HG03066 (cell line): Measurements from ENCODE around the gene ART3.

Experiments used
- ATAC-seq: cut with Tn5 transposase; IDR thresholded peaks from one replicate; pipeline ENCODE4 v1.9.1; 2021; ENCODE audit warnings: low read depth; ENCODE audit not compliant: unreplicated experiment

Gene ART3

DNA sequence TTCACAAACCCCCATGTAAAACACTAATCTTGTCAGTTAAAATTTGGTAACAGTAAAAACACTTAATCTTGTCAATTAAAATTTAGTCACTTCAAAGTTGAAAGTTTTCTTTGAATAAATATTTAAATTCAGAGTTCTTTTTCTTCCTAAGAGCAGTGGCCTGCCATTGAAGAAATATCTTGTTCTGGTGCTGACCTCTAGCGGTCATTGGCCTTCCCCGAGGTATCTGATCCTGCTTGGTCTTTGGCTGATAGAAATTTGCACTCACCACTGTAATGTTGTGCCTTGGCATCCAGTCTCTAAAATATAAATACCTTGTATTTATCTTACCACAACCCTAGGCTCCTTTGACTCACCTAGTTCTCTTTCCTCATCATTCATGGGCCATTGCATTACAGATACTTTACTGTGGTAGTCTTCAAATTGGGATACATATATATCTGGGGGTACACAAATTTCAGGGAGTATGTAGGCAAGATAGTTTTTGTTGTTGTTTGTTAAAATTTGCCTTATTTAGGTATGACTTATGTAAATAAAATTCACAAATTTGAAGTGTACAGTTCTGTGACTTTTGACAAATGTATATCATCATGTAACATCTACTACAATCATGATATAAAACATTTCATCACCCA lies 6.7 kb upstream of the ART3 start:
- ATAC-seq, result peak; percentile 72

GRCh38 chr4:76072760-76073159 lies 1.7 kb upstream of the ART3 start:
- no peak for ATAC-seq

- no peak for ATAC-seq
These were observed 588 bp downstream of the ART3 start for GRCh38 chr4:76074993-76075600.

GRCh38 chr4:76078033-76078613 lies 3.6 kb downstream of the ART3 start:
- ATAC-seq, result no peak

DNA sequence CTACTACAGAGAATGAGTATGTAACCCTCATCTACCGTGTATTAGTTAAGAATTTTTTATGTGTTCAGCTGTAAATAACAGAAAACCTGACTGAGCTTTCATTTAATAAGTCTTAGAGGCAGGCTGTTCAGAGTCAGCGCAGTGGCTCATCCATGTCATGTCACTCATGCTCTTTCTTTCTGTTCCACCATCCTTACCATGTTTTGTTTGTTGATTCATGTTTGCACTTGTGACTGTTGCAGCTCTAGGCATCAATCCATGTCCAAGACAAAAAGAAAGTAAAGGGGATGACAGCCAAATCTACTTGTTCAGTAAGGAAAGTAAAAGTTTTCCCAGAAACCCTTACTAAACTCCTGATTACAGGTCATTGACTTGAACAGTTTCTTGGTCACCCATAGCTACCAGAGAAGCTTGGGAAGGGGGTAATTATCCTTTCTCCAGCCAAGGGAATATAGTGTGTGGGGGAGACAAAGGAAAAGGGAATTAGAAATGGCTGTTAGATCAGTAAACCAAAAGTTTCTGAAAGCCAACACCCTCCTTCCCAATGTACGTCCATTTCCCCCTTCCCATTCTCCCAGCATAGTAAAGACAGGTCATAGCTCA lies 9.0 kb downstream of the ART3 start:
- no peak for ATAC-seq

- ATAC-seq, result no peak
These were observed 10.0 kb downstream of the ART3 start for GRCh38 chr4:76084542-76084941.

- ATAC-seq, result no peak
These were observed 12.7 kb downstream of the ART3 start for GRCh38 chr4:76087007-76087769.

DNA sequence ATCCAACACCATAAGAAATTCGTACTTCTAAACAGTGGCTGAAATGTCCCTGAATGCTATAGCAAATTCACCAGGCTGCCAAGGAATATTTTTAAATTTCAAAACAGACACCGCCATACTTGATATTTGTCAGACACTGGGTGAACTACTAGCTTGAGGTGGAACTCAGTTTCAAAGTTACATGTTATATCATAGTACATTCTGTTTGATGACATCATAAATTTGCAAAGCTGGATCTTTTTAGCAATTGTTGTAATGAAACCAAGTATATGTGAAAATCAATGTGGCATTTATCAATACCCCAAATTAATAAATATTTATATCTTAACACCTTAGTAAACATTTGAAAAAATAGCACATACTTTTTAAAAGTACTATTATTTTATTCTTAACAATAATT lies 14.2 kb downstream of the ART3 start:
- no peak for ATAC-seq

DNA sequence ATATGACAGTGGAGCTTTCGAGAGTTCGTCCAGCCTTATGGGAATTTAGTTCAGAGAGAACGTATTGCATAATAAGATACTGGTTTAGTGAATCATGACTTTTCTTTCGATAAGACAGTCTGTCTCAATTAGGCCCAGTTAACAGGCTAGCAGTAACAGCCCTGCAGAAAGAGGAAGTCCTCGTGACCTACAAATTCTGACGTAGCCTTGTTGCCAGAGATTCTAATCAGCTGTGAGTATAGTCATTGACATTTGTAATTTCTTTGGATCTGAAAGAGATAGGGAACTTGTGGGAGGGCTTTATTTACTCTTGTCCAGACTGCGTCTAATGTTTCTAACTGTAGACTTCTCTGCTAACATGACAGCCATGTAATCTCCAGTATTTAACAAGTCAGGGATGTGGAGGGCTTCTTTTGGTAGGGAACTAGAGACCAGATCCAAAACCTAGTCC lies 15.8 kb downstream of the ART3 start:
- no peak for ATAC-seq

DNA sequence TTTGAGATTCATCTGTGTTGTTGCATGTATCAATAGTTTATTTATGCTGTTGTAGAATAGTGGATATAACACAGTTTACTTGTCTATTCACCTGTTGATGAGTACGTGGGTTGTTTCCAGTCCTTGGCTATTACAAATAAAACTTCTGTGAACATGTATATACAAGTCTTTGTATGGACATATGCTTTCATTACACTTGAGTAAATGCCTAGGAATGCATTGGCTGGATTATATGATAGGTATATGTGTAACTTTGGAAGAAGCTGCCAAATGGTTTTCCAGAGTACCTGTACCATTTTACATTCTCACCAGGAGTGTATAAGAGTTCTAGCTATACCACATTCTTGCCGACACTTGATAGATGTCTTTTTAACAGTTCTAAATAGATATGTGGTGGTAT lies 16.5 kb downstream of the ART3 start:
- ATAC-seq, result no peak

DNA sequence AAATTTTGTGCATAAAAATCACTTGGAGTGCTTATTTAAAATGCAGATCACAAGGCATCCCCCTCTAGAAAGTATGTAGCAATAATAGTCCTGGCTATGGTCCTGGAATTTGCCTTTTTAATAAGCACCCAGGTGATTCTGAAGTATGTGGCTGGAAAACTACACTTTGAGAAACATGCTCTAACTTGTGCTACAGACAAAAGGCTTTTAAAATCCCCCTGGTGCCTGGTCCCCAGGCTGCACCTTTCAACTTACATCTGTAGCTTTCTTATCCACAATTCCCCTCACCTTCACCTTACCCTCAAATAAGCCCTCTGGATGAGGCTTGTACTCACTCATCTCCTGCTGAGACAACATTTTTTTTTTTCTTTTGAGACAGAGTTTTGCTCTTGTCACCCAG lies 21.1 kb downstream of the ART3 start:
- no peak for ATAC-seq

DNA sequence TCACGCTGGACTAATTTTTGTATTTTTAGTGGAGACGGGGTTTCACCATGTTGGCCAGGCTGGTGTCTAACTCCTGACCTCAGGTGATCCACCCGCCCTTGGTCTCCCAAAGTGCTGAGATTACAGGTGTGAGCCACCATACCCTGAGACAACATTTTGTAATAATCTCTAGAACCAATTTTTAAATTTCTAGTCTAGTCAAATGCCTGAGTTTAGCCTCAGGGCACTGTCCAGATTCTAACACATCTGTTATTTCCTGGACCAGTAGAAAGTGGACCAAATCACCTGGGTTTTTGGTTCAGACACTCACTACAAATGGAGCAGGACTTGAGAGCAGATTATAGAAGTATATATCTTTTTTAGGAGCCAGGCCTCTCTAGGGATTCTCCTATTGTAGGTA lies 21.6 kb downstream of the ART3 start:
- no peak for ATAC-seq

- ATAC-seq, result no peak
These were observed 31.1 kb downstream of the ART3 start for GRCh38 chr4:76105652-76106051.

DNA sequence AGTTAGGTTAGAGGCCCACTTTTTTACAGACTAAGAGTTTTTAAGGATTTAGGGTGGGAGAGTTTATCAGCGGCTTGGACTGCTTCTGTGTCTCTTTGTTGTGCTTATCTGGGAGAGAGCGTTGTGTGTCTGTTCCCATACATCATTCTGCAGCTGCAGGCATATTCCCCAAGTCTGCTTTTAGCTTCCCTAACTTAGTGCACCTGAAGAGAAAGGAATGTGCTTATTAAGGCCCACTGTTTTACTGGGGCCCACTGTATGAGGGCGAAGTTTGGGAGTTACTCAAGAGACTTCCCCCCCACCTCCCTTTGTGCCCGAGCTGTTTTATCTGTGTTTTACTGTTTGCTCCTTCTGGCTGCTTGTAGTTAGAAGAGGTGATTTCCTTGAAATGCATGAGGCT lies 31.9 kb downstream of the ART3 start:
- ATAC-seq, result no peak

- ATAC-seq, result no peak
These were observed 34.1 kb downstream of the ART3 start for GRCh38 chr4:76108467-76109181.

GRCh38 chr4:76116821-76117220 lies 42.3 kb downstream of the ART3 start:
- no peak for ATAC-seq

- no peak for ATAC-seq
These were observed 43.0 kb downstream of the ART3 start for GRCh38 chr4:76117536-76117935.

GRCh38 chr4:76120199-76120598 lies 45.7 kb downstream of the ART3 start:
- no peak for ATAC-seq

- ATAC-seq, result no peak
These were observed 51.3 kb downstream of the ART3 start for GRCh38 chr4:76125816-76126215.

DNA sequence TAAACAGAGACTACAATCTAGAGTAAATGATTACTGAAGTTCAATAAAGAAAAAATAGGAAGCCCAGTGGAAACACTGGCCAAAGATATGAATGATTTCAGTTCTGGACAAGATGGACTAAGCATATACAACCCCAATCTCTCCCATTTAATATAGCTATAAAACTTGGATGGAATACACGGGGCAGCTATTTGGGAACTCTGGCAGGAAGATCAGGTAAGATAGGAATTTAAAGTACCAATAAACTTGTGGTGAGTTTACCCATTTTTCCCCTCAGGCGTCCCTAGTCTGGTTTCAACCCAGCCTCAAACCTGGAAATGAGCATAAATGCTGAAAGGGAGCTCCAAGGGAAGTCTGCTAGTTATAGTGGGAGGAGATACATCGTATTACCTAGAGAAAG lies 53.2 kb downstream of the ART3 start:
- no peak for ATAC-seq

DNA sequence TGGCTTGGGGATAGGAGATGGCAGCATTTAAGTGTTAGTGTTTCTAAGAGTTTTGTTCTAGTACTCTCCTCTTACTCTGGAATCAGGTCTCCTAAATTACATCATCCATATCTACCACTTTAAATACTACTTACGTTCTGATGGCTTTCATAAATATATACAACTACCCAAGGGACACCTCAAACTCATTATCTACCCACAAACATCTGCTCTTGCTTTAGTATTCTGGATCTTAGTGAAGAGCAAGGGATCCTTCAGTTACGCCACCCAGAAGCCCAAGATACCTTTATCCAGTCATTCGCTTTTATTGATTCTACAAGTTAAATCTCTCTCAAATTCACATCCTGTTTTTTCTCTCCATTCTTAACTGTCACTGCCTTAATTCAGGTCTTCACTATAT lies 66.7 kb downstream of the ART3 start:
- ATAC-seq, result no peak
